ENCODE results near the gene POLE.
"Not testable (repeated sequence)": the region's sequence is repeated elsewhere in the genome, so short reads cannot be mapped to it uniquely, and the experiment has no call there.

Gene POLE

DNA sequence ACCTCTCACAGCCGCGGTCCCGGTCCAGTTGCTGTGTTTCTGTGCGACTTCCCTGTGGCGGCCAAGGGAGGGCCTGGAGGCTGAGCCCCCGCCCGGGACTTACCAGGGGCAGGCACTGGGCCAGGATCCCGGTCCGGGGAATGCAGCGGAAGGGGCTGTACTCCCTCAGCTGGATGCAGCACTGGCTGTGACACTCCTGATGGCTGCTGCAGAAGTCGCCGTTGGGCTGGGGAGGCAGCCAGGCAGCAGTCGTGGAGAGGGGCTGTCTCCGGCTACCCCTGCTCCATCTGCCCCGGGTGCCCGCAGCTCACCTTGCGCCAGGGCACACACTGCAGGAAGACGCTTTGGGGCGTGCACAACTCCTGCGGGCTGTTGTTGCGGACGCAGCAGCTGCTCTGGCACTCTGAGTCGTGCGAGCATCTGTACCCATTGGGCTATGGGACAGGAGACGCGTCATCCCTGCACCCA, 83.0 kb downstream of the POLE start:
- DNase-seq (ENCODE audit: low read depth, low spot score): no peak
- TF ChIP-seq POLR2AphosphoS5 (IDR thresholded peaks at IDR 0.05; ENCODE audit: borderline replicate concordance, low read depth, low read length): no peak
- no peak for TF ChIP-seq EZH2 (IDR thresholded peaks at IDR 0.05)
- TF ChIP-seq FOXP2 (optimal IDR thresholded peaks at IDR 0.05; ENCODE audit: control extremely low read depth, extremely low read length, insufficient read depth): no peak

GRCh38 chr12:132603240-132604150, 83.6 kb downstream of the POLE start:
- no peak overlapping the region for H3K9ac ChIP-seq (ENCODE audit: insufficient read length)
- no peak overlapping the region for H3K4me3 ChIP-seq
- no peak for DNase-seq (ENCODE audit: low read depth, low spot score)
- no peak overlapping the region for H3K27ac ChIP-seq
- H3K9me3 ChIP-seq (ENCODE audit: low read depth, low read length): no peaks in the 10 kb centered on the region
- no peak for TF ChIP-seq FOXP2 (optimal IDR thresholded peaks at IDR 0.05; ENCODE audit: control extremely low read depth, extremely low read length, insufficient read depth)
- no peak for TF ChIP-seq EZH2 (IDR thresholded peaks at IDR 0.05)
- TF ChIP-seq POLR2AphosphoS5 (IDR thresholded peaks at IDR 0.05; ENCODE audit: borderline replicate concordance, low read depth, low read length): no peak
- no peaks in the 10 kb centered on the region for H3K36me3 ChIP-seq (ENCODE audit: insufficient read depth, low read length)

More for the DNA sequence above, 83.0 kb downstream of the POLE start:
- Histone ChIP-seq H3K9me3 (ENCODE audit: low read depth, low read length) (no peaks in the 10 kb centered on the region), H3K4me3 (no peak overlapping the region), H3K27ac (no peak overlapping the region), H3K36me3 (ENCODE audit: insufficient read depth, low read length) (no peaks in the 10 kb centered on the region), H3K9ac (ENCODE audit: insufficient read length) (no peak overlapping the region)

GRCh38 chr12:132602572-132603239, 84.4 kb downstream of the POLE start:
- no peak overlapping the region for H3K9ac ChIP-seq (ENCODE audit: insufficient read length)
- DNase-seq (ENCODE audit: low read depth, low spot score): no peak
- no peak for TF ChIP-seq POLR2AphosphoS5 (IDR thresholded peaks at IDR 0.05; ENCODE audit: borderline replicate concordance, low read depth, low read length)
- no peak for TF ChIP-seq EZH2 (IDR thresholded peaks at IDR 0.05)
- no peak for TF ChIP-seq FOXP2 (optimal IDR thresholded peaks at IDR 0.05; ENCODE audit: control extremely low read depth, extremely low read length, insufficient read depth)

DNA sequence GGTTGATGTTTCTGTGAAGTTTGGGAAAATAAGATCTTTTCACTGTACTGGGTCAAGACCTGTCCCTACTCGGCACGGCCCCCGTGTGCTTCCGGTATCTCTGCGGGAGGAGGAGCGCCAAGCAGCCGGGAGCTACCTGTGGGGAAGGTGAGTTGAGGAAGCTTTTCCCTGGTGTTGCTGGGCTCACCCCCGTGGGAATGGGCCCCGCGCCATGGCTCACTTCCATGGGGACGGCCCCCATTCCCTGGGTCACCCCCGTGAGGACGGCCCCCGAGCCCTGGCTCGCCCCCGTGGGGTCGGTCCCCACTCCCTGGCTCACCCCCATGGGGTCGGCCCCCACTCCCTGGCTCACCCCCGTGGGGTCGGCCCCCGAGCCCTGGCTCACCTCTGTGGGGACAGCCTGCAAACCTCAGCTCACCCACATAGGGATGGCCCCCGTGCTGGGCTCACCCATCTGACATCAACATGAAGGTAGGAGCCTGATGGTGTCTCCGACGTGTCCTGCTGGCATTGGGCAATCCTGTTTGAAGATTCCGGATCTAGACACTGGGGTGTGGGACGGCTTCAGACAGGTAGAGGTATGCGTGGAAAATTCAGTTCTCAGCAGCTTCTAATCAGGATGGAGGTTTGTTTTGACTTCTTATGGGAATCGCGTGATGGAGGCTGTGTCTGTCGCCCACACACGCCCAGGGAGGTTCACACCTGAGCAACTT, 85.8 kb downstream of the POLE start:
- no peak overlapping the region for H3K4me3 ChIP-seq
- DNase-seq (ENCODE audit: low read depth, low spot score): no peak
- H3K9ac ChIP-seq (ENCODE audit: insufficient read length): no peak overlapping the region
- TF ChIP-seq POLR2AphosphoS5 (IDR thresholded peaks at IDR 0.05; ENCODE audit: borderline replicate concordance, low read depth, low read length): no peak
- no peak for TF ChIP-seq FOXP2 (optimal IDR thresholded peaks at IDR 0.05; ENCODE audit: control extremely low read depth, extremely low read length, insufficient read depth)
- no peak for TF ChIP-seq EZH2 (IDR thresholded peaks at IDR 0.05)
- no peaks in the 10 kb centered on the region for H3K9me3 ChIP-seq (ENCODE audit: low read depth, low read length)
- no peaks in the 10 kb centered on the region for H3K36me3 ChIP-seq (ENCODE audit: insufficient read depth, low read length)
- H3K27ac ChIP-seq: no peak overlapping the region

More at GRCh38 chr12:132602572-132603239, 84.4 kb downstream of the POLE start:
- Histone ChIP-seq H3K27ac (no peak overlapping the region), H3K36me3 (ENCODE audit: insufficient read depth, low read length) (no peaks in the 10 kb centered on the region), H3K9me3 (ENCODE audit: low read depth, low read length) (no peaks in the 10 kb centered on the region), H3K4me3 (no peak overlapping the region)

DNA sequence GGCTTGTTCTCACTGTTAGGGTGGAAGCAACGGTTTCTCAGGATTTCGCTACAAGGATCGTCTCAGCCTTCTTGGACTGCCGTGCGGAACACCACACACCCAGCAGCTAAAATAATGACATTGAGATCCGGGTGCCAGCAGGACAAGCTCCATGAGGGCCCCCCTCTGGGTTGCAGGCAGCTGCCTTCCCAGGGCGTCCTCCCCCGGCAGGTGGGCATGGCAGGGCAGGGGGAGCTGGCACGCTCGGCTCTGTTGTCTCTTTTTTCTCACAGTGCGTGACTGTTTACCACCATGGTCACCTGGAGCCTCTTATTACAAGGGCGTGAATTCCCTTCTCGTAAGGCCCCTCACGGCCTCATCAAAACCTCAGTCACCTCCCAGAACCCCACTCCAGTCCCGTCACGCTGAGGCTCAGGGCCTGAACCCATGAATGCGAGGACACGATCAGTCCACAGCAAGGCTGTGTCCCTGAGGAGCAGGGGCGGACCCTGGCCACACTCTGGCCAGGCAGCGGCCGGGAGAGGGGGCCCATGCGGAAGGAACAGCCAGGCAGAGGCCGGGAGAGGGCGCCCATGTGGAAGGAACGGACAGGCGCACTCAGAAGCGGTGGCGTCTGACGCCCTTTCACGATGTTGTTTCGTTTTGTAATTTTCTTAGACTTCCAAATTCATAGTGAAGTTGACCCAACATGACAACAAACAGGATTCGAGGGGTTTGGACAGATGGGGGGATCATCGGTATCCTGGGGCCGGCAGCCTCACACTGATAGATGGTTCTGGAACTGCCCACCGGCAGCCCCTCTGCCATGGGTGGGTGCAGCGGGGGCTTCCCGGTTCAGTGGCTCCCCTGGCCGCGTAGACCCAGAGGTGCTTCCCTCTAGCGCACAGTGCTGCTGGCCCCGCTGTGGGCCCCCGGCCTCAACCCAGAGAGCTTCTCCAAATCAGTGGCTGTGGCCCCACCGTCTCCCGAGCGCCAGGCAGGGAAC, 86.8 kb downstream of the POLE start:
- no peak overlapping the region for H3K27ac ChIP-seq
- no peak overlapping the region for H3K4me3 ChIP-seq
- TF ChIP-seq POLR2AphosphoS5 (IDR thresholded peaks at IDR 0.05; ENCODE audit: borderline replicate concordance, low read depth, low read length) (no peak), FOXP2 (optimal IDR thresholded peaks at IDR 0.05; ENCODE audit: control extremely low read depth, extremely low read length, insufficient read depth) (no peak), EZH2 (IDR thresholded peaks at IDR 0.05) (no peak)
- DNase-seq (ENCODE audit: low read depth, low spot score): no peak
- no peaks in the 10 kb centered on the region for H3K9me3 ChIP-seq (ENCODE audit: low read depth, low read length)
- no peaks in the 10 kb centered on the region for H3K36me3 ChIP-seq (ENCODE audit: insufficient read depth, low read length)
- H3K9ac ChIP-seq (ENCODE audit: insufficient read length): no peak overlapping the region

GRCh38 chr12:132599502-132599901, 87.6 kb downstream of the POLE start:
- H3K27ac ChIP-seq; DNase-seq (ENCODE audit: low read depth, low spot score); H3K36me3 ChIP-seq (ENCODE audit: insufficient read depth, low read length): not testable (repeated sequence)

More at GRCh38 chr12:132599502-132599901, 87.6 kb downstream of the POLE start:
- not testable (repeated sequence) for H3K4me3 ChIP-seq; H3K9me3 ChIP-seq (ENCODE audit: low read depth, low read length); H3K9ac ChIP-seq (ENCODE audit: insufficient read length)

All from SK-N-MC (cell line).